ENCODE data around the gene MORN3. TPM values are rescaled to one million over a fixed set of nuclear protein-coding genes. Genes with fewer than 3 reads are reported as not detected.
"Not testable (repeated sequence)": the region's sequence is repeated elsewhere in the genome, so short reads cannot be mapped to it uniquely, and the experiment has no call there.

MORN3 gene, protein sequence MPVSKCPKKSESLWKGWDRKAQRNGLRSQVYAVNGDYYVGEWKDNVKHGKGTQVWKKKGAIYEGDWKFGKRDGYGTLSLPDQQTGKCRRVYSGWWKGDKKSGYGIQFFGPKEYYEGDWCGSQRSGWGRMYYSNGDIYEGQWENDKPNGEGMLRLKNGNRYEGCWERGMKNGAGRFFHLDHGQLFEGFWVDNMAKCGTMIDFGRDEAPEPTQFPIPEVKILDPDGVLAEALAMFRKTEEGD
- 0.63 and 1.6 TPM in 2 replicates for total RNA-seq

DNA sequence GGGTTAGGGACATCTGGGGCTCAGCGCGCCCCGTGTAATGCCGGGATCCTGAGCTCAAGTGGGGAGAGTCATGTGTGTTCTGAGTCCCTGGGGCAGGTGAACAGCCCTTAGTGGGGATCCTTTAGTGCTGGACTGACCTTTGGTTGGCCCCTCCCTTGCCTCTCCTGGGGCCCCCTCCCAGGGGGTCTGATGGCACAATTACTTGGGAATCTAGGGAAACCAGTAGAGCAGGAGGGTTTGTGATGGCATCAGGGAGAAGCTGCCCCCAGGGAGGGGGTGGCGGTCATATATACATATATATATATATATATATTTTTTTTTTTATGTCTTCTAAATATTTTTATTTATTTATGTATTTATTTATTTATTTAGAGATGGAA lies at the start of gene MORN3:
MORN3 (minus strand) TSS at position 134 of the 380 bp plus-strand sequence. CDS start 171 bp downstream, outside the sequence.
- no peak for DNase-seq (ENCODE audit: low read depth, low spot score)

DNA sequence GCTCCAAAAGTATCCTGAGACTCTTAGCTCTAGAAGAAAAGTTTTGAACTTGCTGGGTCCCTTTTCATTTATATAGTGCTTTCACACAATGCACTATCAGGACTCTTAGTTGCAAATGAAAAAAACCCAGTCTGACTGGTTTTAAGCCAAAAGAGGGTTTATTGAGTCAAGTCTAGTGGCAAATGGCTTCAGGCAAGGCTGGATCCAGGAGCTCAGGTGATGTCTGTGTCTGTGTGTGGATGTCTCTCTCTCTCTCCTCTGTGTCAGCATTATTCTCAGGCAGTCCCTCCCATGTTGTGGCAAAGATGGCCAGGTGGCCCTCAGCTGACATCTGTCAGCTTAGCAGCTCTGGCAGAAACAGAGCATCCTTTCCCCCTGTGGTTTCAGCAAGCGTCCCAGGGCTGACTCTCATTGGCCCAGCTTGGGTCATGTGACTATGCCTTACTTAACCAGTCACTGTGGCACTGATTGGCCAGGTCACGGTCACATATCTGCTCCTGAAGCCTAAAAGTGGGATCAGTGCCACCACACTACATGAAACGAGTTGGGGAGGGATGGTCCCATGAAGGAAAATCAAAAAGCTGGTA lies 49.3 kb upstream of the MORN3 start:
- DNase-seq (ENCODE audit: low read depth, low spot score): no peak

DNA sequence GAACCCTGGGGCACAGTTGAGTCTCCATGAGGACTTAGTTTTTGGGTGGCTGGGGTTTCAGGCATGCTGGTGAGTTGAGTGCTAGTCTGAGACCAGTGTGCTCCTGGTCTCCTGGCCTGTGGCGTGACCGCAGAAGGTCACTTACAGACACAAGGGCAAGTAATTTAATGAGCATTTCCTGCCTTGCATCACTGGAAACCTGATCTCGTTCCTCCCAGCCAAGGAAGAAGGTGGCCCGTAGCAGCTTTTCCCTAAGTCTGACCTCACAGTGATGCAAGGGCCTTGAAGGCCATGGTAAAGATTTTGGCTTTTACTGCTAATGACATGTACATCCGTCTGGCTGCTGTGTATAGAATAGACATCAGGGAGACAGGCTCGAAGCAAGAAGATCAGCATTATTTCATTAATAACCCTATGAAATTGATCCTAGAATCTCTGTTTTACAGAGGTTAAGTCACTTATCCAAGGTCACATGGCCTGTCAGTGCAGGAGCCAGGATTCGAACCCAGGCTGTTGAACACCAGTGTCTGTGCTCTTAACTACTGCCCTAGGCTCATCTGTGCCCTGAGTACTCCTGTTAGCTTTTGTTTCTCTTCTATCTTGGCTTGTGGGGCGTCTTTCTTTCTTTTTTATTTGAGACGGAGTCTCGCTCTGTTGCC lies 47.7 kb upstream of the MORN3 start:
- no peak for DNase-seq (ENCODE audit: low read depth, low spot score)

DNA sequence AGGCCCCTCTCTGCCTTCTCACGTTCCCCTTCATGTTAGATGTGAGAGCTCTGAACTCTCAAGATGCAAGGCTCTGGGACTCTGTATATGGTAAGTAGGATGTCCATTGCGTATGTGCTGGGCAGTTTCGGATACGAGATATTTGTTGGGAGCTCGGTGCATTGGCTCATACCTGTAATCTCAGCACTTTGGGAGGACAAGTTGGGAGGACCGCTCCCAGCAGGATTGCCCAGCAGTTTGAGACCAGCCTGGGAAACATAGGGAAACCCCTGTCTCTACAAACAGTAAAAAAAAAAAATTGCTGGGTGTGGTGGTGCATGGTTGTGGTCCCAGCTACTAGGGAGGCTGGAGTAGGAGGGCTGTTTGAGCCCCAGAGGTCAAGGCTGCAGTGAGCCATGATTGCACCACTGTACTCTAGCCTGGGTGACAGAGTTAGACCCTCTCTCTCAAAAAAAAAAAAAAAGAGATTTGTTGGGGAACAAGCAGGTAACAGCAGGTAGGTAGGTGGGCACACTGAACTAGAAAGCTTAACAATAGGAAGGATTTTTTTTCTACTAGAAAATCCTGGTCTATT lies 46.5 kb upstream of the MORN3 start:
- no peak for DNase-seq (ENCODE audit: low read depth, low spot score)

DNA sequence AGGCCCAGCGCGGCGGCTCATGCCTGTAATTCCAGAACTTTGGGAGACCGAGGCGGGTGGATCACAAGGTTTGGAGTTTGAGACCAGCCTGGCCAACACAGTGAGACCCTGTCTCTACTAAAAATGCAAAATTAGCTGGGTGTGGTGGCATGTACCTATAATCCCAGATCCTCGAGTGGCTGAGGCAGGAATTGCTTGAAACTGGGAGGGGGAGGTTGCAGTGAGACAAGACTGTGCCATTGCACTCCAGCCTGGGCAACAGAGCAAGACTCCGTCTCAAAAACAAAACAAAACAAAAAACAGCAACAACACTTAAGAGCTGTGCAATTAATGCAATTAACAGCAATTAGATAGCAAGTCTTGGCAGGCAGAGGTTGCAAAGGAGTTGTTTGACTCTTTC lies 45.6 kb upstream of the MORN3 start:
- DNase-seq (ENCODE audit: low read depth, low spot score): not testable (repeated sequence)

DNA sequence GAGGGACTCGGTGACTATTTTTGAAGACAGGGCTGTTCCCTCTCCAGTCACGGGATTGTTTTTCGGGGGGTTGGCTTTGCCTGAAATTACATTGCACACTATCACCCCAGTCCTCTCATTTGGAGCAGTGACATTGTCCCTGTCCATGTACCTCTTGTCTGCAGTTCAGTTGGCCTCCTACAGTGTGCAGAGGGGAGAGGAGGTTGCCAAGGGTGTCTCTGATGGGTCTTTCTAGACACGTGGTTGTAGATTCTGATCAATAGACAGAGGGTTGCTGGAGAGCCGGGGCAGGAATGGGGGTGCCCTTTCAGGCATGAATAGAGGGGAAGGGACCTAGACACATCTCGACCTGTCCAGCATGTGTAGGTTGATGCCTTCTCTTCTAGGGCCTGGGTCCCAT lies 44.3 kb upstream of the MORN3 start:
- no peak for DNase-seq (ENCODE audit: low read depth, low spot score)

DNA sequence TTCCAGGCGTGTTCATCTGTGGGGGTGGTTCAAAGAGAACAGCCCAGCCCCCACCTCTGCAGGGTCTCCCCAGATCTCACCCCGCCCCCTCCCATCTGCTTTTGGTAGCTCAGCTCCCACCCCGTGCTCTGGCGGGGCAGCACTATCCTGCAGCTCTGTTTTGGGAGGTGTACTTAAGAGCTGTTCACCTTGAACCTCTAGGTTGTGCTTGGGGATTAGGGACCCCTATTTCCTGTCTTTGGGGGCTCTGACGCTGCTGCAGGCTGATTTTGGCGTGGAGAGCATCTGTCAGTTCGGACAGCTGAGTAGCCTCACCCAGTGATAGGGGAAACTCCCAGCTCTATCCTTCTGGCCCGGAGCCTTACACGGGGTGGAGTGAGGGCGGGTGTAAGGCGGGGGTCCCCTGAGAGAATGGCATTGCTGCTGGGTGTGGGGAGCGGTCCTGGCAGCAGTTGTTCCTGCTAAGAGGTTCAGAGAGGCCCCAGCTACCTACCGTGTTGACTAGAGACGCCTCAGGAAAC lies 43.9 kb upstream of the MORN3 start:
- no peak for DNase-seq (ENCODE audit: low read depth, low spot score)

DNA sequence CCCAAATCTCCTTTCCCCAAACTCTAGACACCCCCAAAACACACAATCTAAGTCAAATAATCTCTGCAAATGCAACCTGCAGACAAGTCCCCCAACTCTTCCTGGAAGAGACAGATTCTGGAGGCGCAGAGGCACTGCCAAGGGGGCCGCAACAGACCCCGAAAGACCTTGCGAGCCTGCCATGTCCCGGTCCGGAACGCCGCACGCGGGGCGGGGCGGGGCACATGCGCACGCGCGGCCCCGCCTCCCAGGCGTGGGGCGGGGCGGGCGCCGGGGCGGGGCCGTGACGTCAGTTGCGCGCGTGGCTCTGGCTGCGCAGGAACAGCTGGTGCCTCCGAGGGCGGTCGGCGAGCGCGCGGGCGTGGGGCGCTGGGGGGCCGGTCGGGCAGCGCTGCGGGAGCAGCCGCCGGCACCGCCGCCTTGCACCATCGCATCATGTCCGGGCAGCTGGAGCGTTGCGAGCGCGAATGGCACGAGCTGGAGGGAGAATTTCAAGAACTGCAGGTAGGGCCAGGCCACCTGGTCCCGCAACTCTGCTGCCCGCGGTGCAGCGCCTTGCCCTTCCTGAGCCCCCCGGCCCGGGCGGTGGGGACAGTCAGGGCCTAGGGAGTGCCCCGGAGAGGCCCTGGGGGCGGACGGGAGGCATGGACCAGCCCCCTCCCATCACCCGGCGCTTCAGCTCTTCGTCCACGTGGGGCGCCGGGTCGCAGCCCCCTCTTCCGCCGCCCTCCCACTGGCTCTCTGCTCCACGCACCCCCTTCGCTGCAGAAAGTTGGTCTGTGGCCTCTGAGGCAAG lies 43.2 kb upstream of the MORN3 start, which contains the start of gene TMEM120B:
TMEM120B (plus strand) TSS at position 292 of the 796 bp plus-strand sequence; CDS start at position 436, 144 bp downstream.
- DNase-seq (ENCODE audit: low read depth, low spot score): no peak

DNA sequence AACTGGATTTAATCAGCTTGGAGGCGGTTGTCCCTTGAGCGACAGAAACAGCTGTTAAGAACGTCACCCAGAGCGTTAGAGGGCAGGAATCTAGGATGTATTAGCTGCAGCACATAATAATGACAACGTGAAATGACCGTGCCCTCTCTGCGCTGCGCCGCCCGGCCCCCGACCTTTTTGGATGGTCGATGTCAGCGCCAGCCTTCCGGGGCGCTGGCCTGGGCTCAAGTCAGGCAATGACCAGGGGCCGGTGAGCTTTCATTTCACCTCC lies 42.7 kb upstream of the MORN3 start:
- no peak for DNase-seq (ENCODE audit: low read depth, low spot score)

DNA sequence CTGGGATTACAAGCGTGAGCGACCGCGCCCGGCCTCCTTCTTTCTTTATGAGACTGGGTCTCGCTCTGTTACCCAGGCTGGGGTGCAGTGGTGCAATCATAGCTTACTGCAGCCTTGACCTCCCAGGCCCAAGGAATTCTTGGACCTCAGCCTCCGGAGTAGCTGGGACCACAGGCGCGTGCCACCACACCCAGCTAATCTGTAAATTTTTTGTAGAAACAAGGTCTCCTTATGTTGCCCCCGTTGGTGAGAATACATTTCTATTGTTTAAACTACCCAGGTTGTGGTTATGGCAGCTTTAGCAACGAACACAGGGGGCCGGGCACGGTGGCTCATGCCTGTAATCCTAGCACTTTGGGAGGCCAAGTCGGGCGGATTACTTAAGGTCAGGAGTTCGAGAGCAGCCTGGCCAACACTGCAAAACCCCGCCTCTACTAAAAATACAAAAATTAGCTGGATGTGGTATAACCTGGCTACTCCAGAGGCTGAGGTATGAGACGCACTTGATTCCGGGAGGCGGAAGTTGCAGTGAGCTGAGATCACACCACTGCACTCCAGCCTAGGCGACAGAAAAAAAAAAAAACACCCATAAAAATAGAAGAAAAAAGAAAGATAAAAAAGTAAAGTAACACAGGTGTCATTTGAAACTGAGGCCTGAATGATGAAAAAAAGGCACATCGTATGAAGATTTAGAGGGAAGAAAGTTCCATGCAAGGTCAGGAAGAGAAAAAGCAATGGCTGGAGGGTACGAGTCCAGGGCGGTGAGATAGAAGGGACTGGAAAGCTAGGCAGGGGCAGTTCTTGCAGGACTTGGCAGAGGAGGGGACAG lies 42.1 kb upstream of the MORN3 start:
- DNase-seq (ENCODE audit: low read depth, low spot score): no peak

DNA sequence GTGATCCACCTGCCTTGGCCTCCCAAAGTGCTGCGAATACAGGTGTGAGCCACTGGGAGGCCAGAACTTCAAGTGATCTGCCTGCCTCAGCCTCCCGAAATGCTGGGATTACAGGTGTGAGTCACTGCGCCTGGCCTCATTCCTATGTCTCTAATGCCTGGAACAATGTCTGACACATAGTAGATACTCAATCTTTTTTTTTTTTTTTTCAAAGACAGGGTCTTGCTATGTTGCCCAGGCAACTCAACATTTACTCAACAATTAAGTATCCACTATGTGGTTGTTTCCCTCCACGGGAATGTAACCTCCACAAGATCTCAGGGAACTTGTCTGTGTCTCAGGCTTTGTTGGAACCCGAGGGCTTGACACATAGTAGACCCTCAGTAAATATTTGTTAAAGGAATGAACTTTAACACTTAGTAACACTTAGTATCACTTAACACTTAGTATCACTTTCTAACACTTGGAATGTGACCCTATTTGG lies 40.1 kb upstream of the MORN3 start:
- no peak for DNase-seq (ENCODE audit: low read depth, low spot score)

DNA sequence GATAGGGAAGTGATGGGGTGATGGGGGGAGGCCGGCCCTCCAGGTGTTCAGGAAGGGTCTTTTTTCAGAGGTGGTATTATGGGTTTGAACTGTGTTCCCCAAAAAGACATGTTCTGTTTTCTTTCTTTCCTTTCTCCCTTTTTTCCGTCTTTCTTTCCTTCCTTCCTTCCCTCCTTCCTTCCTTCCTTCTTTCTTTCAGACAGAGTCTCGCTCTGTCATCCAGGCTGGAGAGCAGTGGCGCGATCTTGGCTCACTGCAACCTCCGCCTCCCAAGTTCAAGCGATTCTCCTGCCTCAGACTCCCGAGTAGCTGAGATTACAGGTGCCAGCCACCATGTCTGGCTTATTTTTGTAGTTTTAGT lies 39.6 kb upstream of the MORN3 start:
- DNase-seq (ENCODE audit: low read depth, low spot score): not testable (repeated sequence)

DNA sequence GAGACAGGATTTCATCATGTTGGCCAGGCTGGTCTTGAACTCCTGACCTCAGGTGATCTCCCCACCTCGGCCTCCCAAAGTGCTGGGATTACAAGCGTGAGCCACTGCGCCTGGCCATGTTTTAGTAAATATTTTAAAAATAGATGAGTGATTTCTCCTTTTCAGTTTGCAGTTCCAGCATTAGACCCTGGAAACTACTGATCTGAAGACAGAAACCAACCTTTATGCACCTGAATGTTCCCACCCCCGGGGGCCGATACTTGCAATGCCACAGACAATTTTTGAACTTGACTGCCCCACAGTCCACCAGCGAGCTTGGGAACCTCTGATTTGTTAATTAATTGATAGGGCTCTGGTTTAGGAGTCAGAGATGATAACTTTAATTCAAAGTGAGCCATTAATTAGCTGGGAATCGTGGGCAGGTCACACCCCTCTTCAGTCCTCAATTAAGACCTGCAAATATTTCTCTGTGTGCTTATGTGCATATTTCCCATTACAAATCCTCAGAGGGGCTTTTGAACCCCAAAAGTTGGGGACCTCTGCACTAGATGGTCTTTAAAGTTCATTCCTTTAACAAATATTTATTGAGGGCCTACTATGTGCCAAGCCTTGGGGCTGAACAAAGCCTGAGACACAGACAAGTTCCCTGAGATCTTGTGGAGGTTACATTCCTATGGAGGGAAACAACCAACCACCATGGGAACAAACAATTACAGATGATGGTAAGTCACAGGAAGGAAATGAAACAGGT lies 39.0 kb upstream of the MORN3 start:
- DNase-seq (ENCODE audit: low read depth, low spot score): no peak

DNA sequence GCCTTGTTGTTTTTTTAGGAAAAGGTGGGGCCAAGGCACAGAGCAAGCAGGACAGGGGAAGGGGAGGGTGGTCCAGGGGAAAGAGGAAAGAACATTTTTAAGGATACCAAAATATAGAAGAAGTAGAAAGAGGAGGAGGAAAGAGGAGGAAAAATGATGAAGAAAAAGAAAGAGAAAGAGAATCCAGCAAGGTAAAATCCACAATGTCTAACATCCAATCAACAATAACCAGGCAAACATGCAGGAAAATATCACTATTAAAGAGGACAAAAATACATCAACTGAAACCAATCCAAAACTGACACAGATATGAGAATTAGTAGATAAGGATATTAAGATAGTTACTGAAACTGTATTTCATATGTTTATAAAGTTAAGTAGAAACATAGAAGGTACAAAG lies 36.1 kb upstream of the MORN3 start:
- no peak for DNase-seq (ENCODE audit: low read depth, low spot score)

DNA sequence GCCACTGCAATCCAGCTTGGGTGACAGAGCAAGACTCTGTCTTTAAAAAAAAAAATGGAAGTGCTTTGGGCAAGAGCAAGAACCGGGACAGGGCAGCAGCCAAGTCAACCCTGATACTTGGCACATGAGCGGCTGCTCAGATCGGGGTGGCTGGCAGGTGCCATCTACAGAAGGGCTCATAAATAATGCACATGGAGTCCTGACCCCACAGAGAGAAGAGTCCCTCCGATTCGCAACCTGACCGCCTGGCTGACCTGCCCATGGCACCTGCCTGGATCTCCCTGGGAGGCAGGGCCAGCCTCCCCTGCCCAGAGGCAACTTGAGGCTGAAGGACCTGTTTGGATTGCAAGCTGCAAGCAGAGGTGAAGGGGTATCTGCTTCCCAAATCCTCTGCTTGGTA lies 33.5 kb upstream of the MORN3 start:
- no peak for DNase-seq (ENCODE audit: low read depth, low spot score)

DNA sequence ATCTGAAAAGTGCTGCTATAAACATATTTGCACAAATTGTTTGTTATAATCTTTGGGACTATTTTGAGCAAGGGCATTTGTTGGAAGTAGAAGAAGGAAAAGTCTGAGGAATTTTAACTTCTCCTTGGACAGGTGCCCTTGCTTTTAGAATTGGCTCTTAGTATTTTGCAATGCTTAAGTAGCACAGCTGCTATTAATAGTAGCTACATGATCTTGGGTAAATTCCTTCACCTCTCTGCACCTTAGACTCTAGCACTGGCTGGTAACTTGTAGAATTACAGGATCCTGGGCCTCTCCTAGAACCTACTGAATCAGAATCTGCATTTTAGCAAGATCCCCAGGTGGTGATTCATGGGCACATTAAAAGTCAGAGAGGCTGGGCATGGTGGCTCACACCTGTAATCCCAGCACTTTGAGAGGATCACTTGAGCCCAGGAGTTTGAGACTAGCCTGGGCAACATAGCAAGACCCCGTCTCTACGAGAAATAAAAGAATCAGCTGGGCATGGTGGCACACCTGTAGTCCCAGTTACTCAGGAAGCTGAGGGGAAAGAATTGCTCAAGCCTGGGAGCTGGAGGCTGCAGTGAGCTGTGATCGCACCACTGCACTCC lies 32.3 kb upstream of the MORN3 start:
- no peak for DNase-seq (ENCODE audit: low read depth, low spot score)

DNA sequence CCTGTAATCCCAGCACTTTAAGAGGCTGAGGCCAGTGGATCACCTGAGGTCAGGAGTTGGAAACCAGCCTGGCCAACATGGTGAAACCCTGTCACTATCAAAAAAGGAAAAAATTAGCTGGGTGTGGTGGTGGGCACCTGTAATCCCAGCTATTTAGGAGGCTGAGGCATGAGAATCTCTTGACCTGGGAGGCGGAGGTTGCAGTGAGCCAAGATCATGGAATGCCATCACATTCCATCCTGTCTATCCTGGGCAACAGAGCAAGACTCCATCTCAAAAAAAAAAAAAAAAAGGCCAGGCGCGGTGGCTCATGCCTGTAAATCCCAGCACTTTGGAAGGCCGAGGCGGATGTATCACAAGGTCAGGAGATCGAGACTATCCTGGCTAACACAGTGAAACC lies 28.4 kb upstream of the MORN3 start:
- DNase-seq (ENCODE audit: low read depth, low spot score): not testable (repeated sequence)

DNA sequence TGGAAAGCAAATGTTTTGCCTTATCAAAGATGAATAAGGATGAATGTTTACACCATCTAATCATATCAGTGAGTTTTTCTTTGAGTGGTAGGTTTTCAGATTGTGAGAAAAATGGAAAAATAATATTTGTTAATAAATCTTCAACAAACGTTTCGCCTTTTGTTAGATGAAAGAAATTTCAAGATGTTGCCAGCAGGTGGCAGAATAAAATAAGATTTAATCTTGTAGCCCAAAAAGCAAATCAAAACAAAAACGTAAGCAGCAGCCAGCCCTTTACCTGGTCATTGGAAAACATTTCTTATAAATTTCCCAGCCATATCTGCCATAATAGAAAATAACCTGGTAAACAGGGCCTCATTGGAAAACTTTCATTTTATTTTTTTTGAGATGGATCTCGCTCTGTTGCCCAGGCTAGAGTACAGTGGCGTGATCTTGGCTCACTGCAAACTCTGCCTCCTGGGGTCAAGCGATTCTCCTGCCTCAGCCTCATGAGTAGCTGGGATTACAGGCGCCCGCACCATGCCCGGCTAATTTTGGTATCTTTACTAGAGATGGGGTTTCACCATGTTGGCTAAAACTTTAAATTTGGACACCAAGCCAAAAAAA lies 27.7 kb upstream of the MORN3 start:
- DNase-seq (ENCODE audit: low read depth, low spot score): no peak

DNA sequence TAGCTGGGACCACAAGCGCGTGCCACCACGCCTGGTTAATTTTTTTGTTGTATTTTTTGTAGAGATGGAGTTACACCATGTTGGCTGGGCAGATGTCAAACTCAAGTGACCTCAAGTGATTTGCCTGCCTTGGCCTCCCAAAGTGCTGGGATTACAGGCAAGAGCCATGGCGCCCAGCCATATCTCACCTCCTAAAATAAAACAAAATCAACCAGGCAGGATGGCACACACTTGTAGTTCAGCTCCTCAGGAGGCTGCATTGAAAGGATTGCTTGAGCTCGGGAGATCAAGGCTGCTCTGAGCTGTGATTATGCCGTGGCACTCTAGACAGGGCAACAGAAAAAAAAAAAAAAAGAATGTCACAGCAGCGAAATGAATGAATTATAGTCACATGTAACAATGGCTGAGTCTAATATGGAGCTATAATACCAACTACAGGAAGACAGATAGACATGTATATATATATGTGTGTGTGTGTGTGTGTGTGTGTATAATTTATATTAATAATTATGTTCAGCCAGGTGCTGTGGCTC lies 23.8 kb upstream of the MORN3 start:
- DNase-seq (ENCODE audit: low read depth, low spot score): no peak
